Hepatocyte (in vitro differentiated cells): ENCODE data around the gene MEST. TPM values are rescaled to one million over a fixed set of nuclear protein-coding genes. Genes with fewer than 3 reads are reported as not detected.
"Not testable (repeated sequence)": the region's sequence is repeated elsewhere in the genome, so short reads cannot be mapped to it uniquely, and the experiment has no call there.

Source experiments
- DNase-seq: peaks from one replicate; pipeline ENCODE4 v3.0.0-alpha.2; 2016; ENCODE audit warnings: low spot score
- H2AFZ ChIP-seq: fragments of 200-600 bp; sonication (generic); 2 replicates; pipeline ENCODE4 v1.6.0; 2016; ENCODE audit warnings: antibody characterized with exemption, mild to moderate bottlenecking
- H3K27ac ChIP-seq: fragments of 200-600 bp; sonication (generic); 2 replicates; pipeline ENCODE4 v1.5.1; 2016; ENCODE audit warnings: mild to moderate bottlenecking
- H3K27me3 ChIP-seq: fragments of 200-600 bp; sonication (generic); 2 replicates; pipeline ENCODE4 v1.6.1; 2016
- H3K36me3 ChIP-seq: fragments of 200-600 bp; sonication (generic); replicated peaks from 2 replicates; pipeline ENCODE4 v1.5.1; 2016; ENCODE audit warnings: low read depth; ENCODE audit not compliant: insufficient read depth
- H3K4me1 ChIP-seq: fragments of 200-600 bp; sonication (generic); 2 replicates; pipeline ENCODE4 v1.5.1; 2016; ENCODE audit warnings: mild to moderate bottlenecking, moderate library complexity; ENCODE audit not compliant: insufficient read depth
- H3K4me2 ChIP-seq: fragments of 200-600 bp; sonication (generic); 2 replicates; pipeline ENCODE4 v1.6.0; 2016
- H3K4me3 ChIP-seq: fragments of 200-600 bp; sonication (generic); 2 replicates; pipeline ENCODE4 v1.5.1; 2016; ENCODE audit warnings: mild to moderate bottlenecking
- H3K79me2 ChIP-seq: fragments of 200-600 bp; sonication (generic); 2 replicates; pipeline ENCODE4 v1.6.0; 2017; ENCODE audit warnings: mild to moderate bottlenecking
- H3K9me2 ChIP-seq: fragments of 200-600 bp; sonication (generic); replicated peaks from 2 replicates; pipeline ENCODE4 v1.6.0; 2017; ENCODE audit warnings: mild to moderate bottlenecking; ENCODE audit not compliant: insufficient read depth
- H3K9me3 ChIP-seq: fragments of 200-600 bp; sonication (generic); 2 replicates; pipeline ENCODE4 v1.5.1; 2016; ENCODE audit warnings: low read depth, mild to moderate bottlenecking
- H4K20me1 ChIP-seq: fragments of 200-600 bp; sonication (generic); 2 replicates; pipeline ENCODE4 v1.6.0; 2016; ENCODE audit warnings: mild to moderate bottlenecking; ENCODE audit not compliant: insufficient read depth, poor library complexity, severe bottlenecking
- EZH2 ChIP-seq: fragments of 200-600 bp; sonication (generic); IDR thresholded peaks from 2 replicates; pipeline ENCODE4 v1.6.1; 2016; ENCODE audit warnings: antibody characterized with exemption, mild to moderate bottlenecking, borderline replicate concordance
- EZH2phosphoT487 ChIP-seq: fragments of 200-600 bp; sonication (generic); IDR thresholded peaks from one replicate; pipeline ENCODE4 v1.6.1; 2018; ENCODE audit warnings: antibody characterized with exemption, mild to moderate bottlenecking, low read depth, moderate library complexity; ENCODE audit not compliant: unreplicated experiment, severe bottlenecking
- WGBS: methylation state at CpG from one replicate; pipeline ENCODE4 v1.1.6; 2016; ENCODE audit warnings: low lambda C conversion rate; ENCODE audit errors: missing lambda C conversion rate; 5-methylcytosine and 5-hydroxymethylcytosine counted together
- polyA plus RNA-seq: library from polyadenylated mRNA; unstranded; fragments of >200 nt; fragmentation: Nextera tagmentation; extraction: Ambion mirVana; gene quantifications from 2 replicates; pipeline ENCODE4 v1.2.1, GENCODE V29; 2016
- total RNA-seq: library from RNA; depleted of rRNA; stranded (reverse); fragments of >200 nt; gene quantifications from 2 replicates; pipeline ENCODE4 v1.2.3, GENCODE V29; 2014
- TF ChIP-seq, protein P1 (sequence below): fragments of 200-600 bp; sonication (generic); IDR thresholded peaks from 2 replicates; pipeline ENCODE4 v1.5.1; 2016; ENCODE audit warnings: antibody characterized with exemption, mild to moderate bottlenecking; ENCODE audit not compliant: poor library complexity

Gene MEST
- total and polyA plus RNA-seq, 2 experiments from 2014 or later = 540 to 685 TPM

DNA sequence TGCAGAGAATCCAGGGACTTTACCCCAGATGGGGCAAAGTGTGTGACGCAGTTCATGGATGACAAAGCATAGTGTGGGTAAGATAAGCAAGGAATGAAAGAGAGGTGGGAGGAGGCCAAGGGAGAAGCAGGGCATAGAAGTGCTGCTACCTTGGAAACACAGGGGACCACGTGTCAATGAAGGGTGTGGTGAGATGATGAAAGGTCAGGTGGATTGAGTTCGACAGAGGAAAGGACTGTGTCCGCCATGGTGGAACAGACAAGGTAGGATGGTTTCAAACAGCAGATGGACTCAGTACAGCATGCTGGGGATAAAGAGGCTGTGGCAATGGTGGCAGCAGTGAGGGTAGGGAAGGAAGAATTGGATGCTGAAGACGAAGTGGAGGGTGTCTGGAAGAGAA lies 32.7 kb downstream of the MEST start:
- 94% methylated on average over 5 of the region's 5 CpGs for whole genome bisulfite sequencing
- H3K9me3 ChIP-seq = no peaks in the 10 kb centered on the region

GRCh38 chr7:130527752-130528355 lies 36.0 kb downstream of the MEST start:
- H3K79me2 ChIP-seq, DNase-seq, H3K27ac ChIP-seq, H3K4me2 ChIP-seq, H3K4me3 ChIP-seq, H3K9me2 ChIP-seq, H3K9me3 ChIP-seq, H2AFZ ChIP-seq, H4K20me1 ChIP-seq, H3K4me1 ChIP-seq, H3K36me3 ChIP-seq, H3K27me3 ChIP-seq: not testable (repeated sequence)
- WGBS = 86% methylated on average over 15 of the region's 17 CpGs

More for the DNA sequence above, 32.7 kb downstream of the MEST start:
- Histone ChIP-seq H3K9me2 (no peaks in the 10 kb centered on the region), H3K36me3 (no peaks in the 10 kb centered on the region), H3K27ac (no peak overlapping the region), H4K20me1 (no peaks in the 10 kb centered on the region), H3K27me3 (no peaks in the 10 kb centered on the region), H3K79me2 (no peaks in the 10 kb centered on the region), H3K4me2 (no peak overlapping the region), H3K4me1 (no peaks in the 10 kb centered on the region), H2AFZ (no peak overlapping the region), H3K4me3 (no peak overlapping the region)
- DNase-seq = no peak
- TF ChIP-seq EZH2phosphoT487 = no peak
- no peak for TF ChIP-seq EZH2
- TF ChIP-seq, protein P1, sequence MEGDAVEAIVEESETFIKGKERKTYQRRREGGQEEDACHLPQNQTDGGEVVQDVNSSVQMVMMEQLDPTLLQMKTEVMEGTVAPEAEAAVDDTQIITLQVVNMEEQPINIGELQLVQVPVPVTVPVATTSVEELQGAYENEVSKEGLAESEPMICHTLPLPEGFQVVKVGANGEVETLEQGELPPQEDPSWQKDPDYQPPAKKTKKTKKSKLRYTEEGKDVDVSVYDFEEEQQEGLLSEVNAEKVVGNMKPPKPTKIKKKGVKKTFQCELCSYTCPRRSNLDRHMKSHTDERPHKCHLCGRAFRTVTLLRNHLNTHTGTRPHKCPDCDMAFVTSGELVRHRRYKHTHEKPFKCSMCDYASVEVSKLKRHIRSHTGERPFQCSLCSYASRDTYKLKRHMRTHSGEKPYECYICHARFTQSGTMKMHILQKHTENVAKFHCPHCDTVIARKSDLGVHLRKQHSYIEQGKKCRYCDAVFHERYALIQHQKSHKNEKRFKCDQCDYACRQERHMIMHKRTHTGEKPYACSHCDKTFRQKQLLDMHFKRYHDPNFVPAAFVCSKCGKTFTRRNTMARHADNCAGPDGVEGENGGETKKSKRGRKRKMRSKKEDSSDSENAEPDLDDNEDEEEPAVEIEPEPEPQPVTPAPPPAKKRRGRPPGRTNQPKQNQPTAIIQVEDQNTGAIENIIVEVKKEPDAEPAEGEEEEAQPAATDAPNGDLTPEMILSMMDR = no peak

- Histone ChIP-seq H3K27me3 (no peaks in the 10 kb centered on the region), H3K79me2 (no peaks in the 10 kb centered on the region), H3K4me2 (no peak overlapping the region), H4K20me1 (no peaks in the 10 kb centered on the region), H3K4me3 (no peak overlapping the region), H3K36me3 (no peaks in the 10 kb centered on the region), H3K27ac (no peak overlapping the region), H3K9me2 (no peaks in the 10 kb centered on the region), H3K9me3 (no peaks in the 10 kb centered on the region), H3K4me1 (no peaks in the 10 kb centered on the region), H2AFZ (no peak overlapping the region)
- 92% methylated on average over 2 of the region's 2 CpGs for WGBS
- TF ChIP-seq EZH2 (no peak), EZH2phosphoT487 (no peak)
- TF ChIP-seq, protein P1 = no peak
- DNase-seq = no peak
Measured at GRCh38 chr7:130529417-130529816, 37.5 kb downstream of the MEST start.

- DNase-seq, H3K9me2 ChIP-seq, H3K4me1 ChIP-seq, H3K4me3 ChIP-seq, H3K27ac ChIP-seq, H2AFZ ChIP-seq, H4K20me1 ChIP-seq, H3K4me2 ChIP-seq, H3K9me3 ChIP-seq, H3K27me3 ChIP-seq, H3K36me3 ChIP-seq, H3K79me2 ChIP-seq: not testable (repeated sequence)
- WGBS = 99% methylated on average over 6 of the region's 6 CpGs
Measured at GRCh38 chr7:130537894-130538293, 46.0 kb downstream of the MEST start.

DNA sequence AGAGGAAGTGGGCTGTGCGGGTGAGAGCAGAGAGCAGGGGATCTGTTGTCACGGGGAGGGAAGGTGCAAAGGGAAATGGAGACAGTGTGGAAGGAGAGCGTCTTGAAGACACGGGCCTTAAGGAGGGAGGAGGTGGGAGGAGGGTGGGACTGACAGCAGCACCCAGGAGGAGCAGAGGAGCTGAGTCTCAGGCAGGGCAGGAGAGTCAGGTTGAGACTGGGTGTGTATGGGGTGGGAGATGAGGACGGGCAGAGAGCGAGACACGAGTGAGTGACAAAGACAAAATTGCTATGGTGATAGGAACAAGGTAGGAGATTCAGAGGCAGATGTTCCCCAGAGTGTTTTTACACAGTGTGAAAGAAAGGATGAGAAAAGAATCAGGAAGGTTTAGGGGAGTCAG lies 49.4 kb downstream of the MEST start:
- not testable (repeated sequence) for H3K4me1 ChIP-seq, DNase-seq, H3K9me3 ChIP-seq, H3K4me3 ChIP-seq, H3K4me2 ChIP-seq, H3K27ac ChIP-seq, H2AFZ ChIP-seq, H3K79me2 ChIP-seq, H3K36me3 ChIP-seq, H4K20me1 ChIP-seq, H3K27me3 ChIP-seq, H3K9me2 ChIP-seq
- 90% methylated on average over 7 of the region's 7 CpGs for WGBS

GRCh38 chr7:130542297-130542696 lies 50.4 kb downstream of the MEST start:
- not testable (repeated sequence) for H4K20me1 ChIP-seq, H3K4me3 ChIP-seq, H3K4me2 ChIP-seq, H3K9me2 ChIP-seq, H2AFZ ChIP-seq, H3K79me2 ChIP-seq, H3K27me3 ChIP-seq, H3K4me1 ChIP-seq, H3K36me3 ChIP-seq, H3K27ac ChIP-seq, DNase-seq, H3K9me3 ChIP-seq
- WGBS = 97% methylated on average over 4 of the region's 4 CpGs
